NCI-H2107 (cell line): ENCODE results near the gene PID1.

Experiments
- DNase-seq: peaks from one replicate; lab custom pipeline; 2025; lab: John Stamatoyannopoulos, UW

The PID1 gene

DNA sequence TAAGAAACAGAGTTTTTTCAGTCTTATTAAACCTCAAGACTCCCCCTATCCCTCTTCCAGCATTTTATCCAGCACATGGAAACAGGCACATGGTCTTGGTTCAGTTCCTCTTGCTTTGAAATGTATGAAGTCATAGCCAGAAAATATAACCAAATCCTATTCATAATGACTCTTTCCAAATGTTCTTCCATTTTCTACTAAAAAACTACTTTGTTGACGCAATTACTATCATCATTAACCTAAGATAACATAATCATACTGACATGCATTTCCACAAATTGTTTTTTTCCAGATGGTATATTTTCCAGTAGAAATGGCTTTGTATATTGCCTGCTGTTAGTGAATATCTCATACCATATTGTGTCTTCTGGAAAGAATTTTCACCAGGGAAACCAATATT, 261.3 kb downstream of the PID1 start:
- DNase-seq: no peak

- no peak for DNase-seq
These were observed 267.8 kb downstream of the PID1 start for GRCh38 chr2:229003256-229003655.

GRCh38 chr2:229001196-229001595, 269.9 kb downstream of the PID1 start:
- no peak for DNase-seq

DNA sequence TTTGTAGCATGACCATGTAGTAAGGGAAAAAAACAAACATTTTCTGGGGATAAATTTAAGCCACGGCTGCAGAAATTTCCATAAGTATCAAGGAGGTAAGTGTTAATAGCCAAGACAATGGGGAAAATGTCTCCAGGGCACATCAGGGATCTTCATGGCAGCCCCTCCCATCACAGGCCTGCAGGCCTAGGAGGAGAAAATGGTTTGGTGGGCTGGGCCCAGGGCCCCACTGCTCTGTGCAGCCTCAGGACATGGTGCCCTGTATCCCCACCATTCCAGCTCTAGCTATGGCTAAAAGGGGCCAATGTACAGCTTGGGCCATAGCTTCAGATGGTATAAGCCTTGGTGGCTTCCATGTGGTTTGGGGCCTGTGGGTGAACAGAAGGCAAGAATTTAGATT, 271.8 kb downstream of the PID1 start:
- no peak for DNase-seq

GRCh38 chr2:228988786-228989185, 282.3 kb downstream of the PID1 start:
- DNase-seq: no peak

GRCh38 chr2:228987441-228988155, 283.5 kb downstream of the PID1 start:
- DNase-seq: no peak

DNA sequence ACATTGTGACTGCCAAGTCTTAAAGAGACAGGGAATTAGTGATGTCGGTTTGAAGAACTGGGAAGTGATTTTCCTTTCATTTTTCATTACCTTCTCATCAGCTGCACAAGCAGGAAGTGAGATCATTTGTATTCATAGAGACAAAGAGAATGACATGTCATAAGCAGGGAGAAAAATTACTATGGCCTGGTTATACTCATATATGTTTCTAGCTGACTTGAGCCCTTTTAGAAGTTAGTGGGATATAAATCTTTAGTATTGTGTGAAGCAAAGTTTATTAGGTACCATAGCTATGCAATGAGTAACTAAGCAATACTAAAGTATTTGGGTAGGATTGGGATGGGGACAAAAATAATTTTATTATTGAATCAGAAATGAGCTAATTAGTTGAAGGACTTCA, 284.1 kb downstream of the PID1 start:
- DNase-seq: no peak

GRCh38 chr2:228983700-228984099, 287.4 kb downstream of the PID1 start:
- DNase-seq: no peak

GRCh38 chr2:228974169-228974568, 296.9 kb downstream of the PID1 start:
- no peak for DNase-seq
